Measurements from ENCODE around the gene OPCML.

The OPCML gene

DNA sequence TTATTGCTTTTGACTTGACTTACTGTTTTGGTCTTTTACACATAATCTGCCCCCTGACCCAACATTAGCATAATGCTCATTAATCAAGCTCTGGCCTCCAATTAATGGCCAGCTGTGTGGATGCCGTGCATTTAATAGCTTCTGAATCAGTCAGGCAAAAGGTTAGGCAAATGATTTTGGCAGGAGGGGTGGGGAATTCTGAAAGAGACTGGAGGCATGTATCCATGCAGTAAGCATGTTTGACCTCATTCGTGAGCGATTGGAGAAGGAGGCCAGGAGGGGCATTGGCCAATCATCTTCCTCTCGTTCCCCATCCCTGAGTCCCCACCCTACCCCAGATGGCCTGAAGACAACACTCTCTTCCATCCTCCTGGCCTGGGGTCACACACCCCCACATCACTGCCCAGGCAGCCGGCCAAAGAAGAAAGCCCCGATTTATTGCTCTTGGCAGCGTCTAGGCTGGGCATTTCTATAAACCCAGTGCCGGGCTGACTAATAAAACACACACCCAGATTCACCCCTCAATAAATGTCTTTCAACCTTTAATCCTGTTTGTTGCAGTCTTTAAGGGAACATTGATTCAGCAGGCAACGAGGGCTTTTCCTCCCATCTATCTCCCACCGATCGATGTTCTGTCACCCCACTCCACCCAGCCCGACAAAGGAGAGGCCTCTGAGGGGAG is 150.0 kb downstream of the OPCML start:
- no peak overlapping the region for H3K4me3 ChIP-seq (ENCODE audit: low read depth, low read length)
- TF ChIP-seq, protein P1, sequence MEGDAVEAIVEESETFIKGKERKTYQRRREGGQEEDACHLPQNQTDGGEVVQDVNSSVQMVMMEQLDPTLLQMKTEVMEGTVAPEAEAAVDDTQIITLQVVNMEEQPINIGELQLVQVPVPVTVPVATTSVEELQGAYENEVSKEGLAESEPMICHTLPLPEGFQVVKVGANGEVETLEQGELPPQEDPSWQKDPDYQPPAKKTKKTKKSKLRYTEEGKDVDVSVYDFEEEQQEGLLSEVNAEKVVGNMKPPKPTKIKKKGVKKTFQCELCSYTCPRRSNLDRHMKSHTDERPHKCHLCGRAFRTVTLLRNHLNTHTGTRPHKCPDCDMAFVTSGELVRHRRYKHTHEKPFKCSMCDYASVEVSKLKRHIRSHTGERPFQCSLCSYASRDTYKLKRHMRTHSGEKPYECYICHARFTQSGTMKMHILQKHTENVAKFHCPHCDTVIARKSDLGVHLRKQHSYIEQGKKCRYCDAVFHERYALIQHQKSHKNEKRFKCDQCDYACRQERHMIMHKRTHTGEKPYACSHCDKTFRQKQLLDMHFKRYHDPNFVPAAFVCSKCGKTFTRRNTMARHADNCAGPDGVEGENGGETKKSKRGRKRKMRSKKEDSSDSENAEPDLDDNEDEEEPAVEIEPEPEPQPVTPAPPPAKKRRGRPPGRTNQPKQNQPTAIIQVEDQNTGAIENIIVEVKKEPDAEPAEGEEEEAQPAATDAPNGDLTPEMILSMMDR (IDR thresholded peaks at IDR 0.05; ENCODE audit: borderline replicate concordance, insufficient read depth, low read depth, low read length) = no peak

DNA sequence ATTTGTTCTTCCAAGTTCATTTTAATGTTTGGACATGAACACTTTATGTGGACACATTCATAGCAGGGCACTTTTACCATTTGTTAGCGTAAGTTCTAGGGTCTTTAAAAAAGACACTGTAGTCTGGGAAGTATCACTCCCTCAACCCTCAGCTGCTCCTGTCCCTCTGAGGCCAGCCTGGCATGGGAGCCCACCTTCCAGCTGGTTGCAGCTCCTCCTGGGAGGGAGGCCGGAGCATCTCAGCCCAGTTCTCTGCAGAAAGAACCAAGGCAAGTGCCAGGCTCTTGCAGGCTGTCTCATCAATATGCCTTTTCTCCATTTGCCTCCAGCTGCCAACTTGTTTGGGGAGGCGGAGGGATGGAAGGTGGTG is 150.6 kb downstream of the OPCML start:
- TF ChIP-seq, protein P1 (IDR thresholded peaks at IDR 0.05; ENCODE audit: borderline replicate concordance, insufficient read depth, low read depth, low read length) = no peak
- no peak overlapping the region for H3K4me3 ChIP-seq (ENCODE audit: low read depth, low read length)

DNA sequence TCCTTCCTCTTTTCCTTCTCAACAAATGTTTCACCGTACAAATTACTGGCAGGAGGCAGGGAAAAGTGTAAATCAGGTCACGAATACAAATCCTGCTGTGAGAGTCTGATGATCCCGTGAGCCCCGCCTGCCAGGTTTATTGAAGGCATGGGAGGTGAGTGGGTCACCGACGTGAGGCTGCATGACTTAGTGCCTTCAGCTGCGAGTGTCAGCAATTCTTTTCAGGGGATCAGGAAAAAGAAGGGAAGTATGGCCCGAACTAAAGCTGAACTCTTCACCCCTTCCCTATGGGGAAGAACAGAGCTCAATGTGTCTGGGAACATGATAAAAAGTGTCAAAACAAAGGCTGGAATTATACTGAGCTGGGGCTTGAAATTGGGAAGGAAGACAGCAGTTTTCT is 166.2 kb downstream of the OPCML start:
- no peak overlapping the region for H3K4me3 ChIP-seq (ENCODE audit: low read depth, low read length)
- TF ChIP-seq, protein P1 (IDR thresholded peaks at IDR 0.05; ENCODE audit: borderline replicate concordance, insufficient read depth, low read depth, low read length) = no peak

DNA sequence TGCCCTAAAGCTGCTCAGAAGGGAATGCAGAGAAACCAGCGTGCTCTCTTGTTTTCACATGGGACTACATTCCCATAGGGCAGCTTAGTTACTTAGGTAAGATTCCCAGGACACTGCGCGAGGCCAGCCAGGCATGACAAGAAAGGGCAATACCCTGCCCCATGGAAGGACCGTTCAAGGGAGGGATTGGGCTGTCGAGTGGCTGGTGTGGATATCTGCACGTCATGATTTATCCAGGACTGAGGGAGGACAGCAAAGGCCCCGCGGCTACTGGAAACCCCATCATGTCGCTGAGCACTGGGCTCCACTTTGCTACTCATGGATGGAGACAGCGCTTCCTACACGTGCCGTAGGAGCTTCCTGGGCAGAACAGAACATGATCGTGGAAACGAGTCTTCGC is 169.4 kb downstream of the OPCML start:
- TF ChIP-seq, protein P1 (IDR thresholded peaks at IDR 0.05; ENCODE audit: borderline replicate concordance, insufficient read depth, low read depth, low read length) = no peak
- H3K4me3 ChIP-seq (ENCODE audit: low read depth, low read length) = no peak overlapping the region

DNA sequence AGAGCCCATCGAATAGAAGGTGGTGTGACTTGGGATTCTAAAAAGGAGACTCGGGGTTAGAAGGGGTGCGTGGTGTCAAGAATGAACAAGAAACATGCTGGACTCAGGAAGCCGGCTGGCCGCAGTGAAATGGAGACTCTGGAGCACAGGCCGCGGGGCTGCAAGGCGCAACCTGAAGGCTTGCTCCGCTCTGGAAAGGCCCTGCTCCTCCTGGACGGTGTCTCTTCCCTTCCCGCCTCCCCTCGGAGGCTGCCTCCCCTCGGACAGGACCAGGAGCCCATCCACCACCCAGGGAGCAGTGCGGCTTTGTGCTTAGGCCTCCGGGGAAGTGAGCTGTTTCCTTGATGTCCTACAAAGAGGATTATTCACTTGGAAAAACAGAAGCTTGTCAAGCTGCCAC is 170.1 kb downstream of the OPCML start:
- H3K4me3 ChIP-seq (ENCODE audit: low read depth, low read length) = no peak overlapping the region
- TF ChIP-seq, protein P1 (IDR thresholded peaks at IDR 0.05; ENCODE audit: borderline replicate concordance, insufficient read depth, low read depth, low read length) = no peak

DNA sequence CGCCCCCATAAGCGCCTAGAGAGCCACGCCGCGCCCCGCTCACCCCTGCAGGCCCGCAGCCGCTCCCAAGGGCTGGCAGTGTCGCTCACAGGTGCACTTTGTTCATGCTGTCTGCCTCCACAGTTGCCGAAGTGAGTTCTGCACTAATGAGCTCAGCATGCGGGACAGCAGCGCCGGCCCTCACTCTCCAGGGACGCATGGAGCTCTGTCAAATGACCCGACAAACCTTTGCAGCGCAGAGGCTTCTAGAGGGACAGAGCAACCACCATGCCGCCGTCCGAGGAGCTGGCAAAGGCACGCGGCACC is 170.7 kb downstream of the OPCML start:
- TF ChIP-seq, protein P1 (IDR thresholded peaks at IDR 0.05; ENCODE audit: borderline replicate concordance, insufficient read depth, low read depth, low read length) = no peak
- no peak overlapping the region for H3K4me3 ChIP-seq (ENCODE audit: low read depth, low read length)

DNA sequence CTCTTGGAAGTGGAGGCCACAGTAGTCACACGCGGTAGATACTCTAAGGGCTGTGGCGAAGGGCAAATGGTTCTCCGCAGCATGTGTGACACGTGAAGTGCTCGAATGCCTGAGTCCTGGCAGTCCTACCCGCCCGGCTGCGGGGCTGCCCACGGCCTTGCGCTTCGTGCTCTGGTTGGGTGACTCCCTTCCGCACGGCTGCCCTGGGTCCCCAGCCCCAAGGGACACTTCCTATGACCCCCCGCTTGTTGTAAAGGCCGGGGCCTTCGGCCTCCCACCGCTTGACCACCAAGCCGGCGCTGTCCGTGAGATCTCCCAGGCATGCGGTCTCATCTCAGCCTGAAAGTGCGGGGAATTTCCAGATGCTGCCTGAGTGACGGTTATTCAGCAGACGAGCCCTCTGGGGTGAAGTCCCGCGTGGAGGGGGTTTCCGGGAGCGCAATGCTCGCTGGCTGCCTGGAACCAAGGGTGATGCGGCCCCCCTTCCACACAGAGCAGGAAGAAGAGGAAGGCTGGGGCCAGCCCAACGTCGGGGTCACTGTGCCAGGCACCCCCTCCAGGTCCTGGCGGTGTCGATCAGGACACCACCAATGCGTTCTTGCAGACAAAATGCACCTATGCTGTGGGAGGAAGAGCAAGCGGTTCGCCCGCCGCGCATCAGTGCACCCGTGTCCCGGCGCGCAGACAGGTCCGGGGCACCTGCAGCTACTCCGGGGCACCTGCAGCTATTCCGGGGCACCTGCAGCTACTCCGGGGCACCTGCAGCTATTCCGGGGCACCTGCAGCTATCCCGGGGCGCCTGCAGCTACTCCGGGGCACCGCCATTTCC is 171.2 kb downstream of the OPCML start:
- TF ChIP-seq, protein P1 (IDR thresholded peaks at IDR 0.05; ENCODE audit: borderline replicate concordance, insufficient read depth, low read depth, low read length) = no peak
- H3K4me3 ChIP-seq (ENCODE audit: low read depth, low read length) = no peak overlapping the region
